Spinal cord (tissue), 10 donors: ENCODE measurements around the gene ABITRAM. TPM values are rescaled to one million over a fixed set of nuclear protein-coding genes. Genes with fewer than 3 reads are reported as not detected.

Source experiments
- DNase-seq, 6 donors: peaks; one replicate each; pipeline versions ENCODE4 v3.0.0 to v3.0.0-alpha.2; 2013 to 2015; ENCODE audit warnings: low spot score in 6 of 6, low read depth in 4 of 6
- H3K27ac ChIP-seq: one replicate; pipeline ENCODE4 v1.5.1; 2013; ENCODE audit warnings: low read depth, low read length, control low read depth
- H3K27me3 ChIP-seq: one replicate; pipeline ENCODE4 v1.6.1; 2013; ENCODE audit warnings: low read length; ENCODE audit not compliant: control insufficient read depth, insufficient read depth
- H3K36me3 ChIP-seq: one replicate; pipeline ENCODE4 v1.6.1; 2013; ENCODE audit warnings: low read length; ENCODE audit not compliant: control insufficient read depth, insufficient read depth
- H3K4me1 ChIP-seq: one replicate; pipeline ENCODE4 v1.6.1; 2013; ENCODE audit warnings: low read length; ENCODE audit not compliant: control insufficient read depth, insufficient read depth
- H3K4me3 ChIP-seq: one replicate; pipeline ENCODE4 v1.5.1; 2013; ENCODE audit warnings: low read depth, low read length, control low read depth
- H3K9me3 ChIP-seq: one replicate; pipeline ENCODE4 v1.6.1; 2013; ENCODE audit warnings: low read length; ENCODE audit not compliant: control insufficient read depth, insufficient read depth
- WGBS: methylation state at CpG from one replicate; pipeline ENCODE4 v1.1.5; 2013; ENCODE audit warnings: missing lambda C conversion rate; ENCODE audit not compliant: insufficient coverage; 5-methylcytosine and 5-hydroxymethylcytosine counted together
- polyA plus RNA-seq, 2 donors: library from polyadenylated mRNA; unstranded; fragments of 120-200 nt; gene quantifications; one replicate each; pipeline ENCODE4 v1.2.1, GENCODE V29; 2013; ENCODE audit not compliant: insufficient read length in 2 of 2
- total RNA-seq, 2 donors: library from RNA; depleted of rRNA in 1 of 2; stranded (reverse); fragments of 120-200 nt in 1 of 2; fragments of >200 nt in 1 of 2; gene quantifications; one replicate each; pipeline versions ENCODE4 v1.2.3 to v1.2.4, GENCODE V29; 2013 to 2014
- donor health status: healthy.

Gene ABITRAM
- total and polyA plus RNA-seq, 4 donors: 10.2 to 24.8 (median 19.7) TPM

DNA sequence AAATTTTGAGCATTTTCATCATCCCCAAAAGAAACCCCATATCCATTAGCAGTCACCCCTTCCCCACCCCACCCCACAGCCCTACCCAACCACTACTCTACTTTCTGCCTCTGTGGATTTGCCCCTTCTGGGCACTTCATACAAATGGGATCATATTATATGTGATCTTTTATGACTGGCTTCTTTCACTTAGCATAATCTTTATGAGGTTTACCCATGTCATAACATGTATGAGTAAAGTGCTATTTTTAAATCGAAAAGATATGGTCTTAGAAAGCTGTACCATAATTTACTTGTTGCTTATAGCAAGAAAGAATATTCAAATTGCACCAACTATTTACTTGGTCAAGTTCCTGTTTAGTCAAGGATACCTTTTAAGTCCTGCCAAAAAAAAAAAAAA, 13.0 kb upstream of the ABITRAM start:
- no peaks in the 10 kb centered on the region for H3K27me3 ChIP-seq
- peaks cover 35% of the 10 kb centered on the region for H3K36me3 ChIP-seq
- DNase-seq: no peak
- no peaks in the 10 kb centered on the region for H3K4me1 ChIP-seq
- no peak overlapping the region for H3K27ac ChIP-seq
- WGBS: no CpG with 5 or more reads among the region's 1 CpG
- no peak overlapping the region for H3K4me3 ChIP-seq
- H3K9me3 ChIP-seq: no peaks in the 10 kb centered on the region

DNA sequence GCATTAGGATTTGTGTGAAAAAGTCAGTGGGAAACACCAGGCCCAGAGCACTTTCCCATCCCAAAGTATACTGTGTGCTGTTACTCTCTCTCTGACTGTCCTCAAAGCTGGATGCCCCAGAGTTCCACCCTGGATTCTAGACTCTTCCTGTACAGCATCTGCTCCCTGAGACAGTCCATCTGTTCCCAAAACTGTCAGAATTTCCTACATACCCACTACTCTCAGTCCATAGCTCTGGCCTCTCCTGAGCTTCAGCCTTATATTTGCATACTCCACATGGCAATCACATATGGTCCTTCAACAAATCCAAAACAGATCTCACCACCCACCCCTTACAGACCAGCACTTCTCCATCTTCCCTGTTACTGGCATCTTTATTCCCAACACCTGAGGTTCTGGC, 9.7 kb upstream of the ABITRAM start:
- Histone ChIP-seq H3K27ac (no peak overlapping the region), H3K4me3 (no peak overlapping the region), H3K36me3 (peaks cover 28% of the 10 kb centered on the region), H3K4me1 (no peaks in the 10 kb centered on the region), H3K27me3 (no peaks in the 10 kb centered on the region), H3K9me3 (no peaks in the 10 kb centered on the region)
- DNase-seq: peak in 1 of 6 donors; percentile 69

DNA sequence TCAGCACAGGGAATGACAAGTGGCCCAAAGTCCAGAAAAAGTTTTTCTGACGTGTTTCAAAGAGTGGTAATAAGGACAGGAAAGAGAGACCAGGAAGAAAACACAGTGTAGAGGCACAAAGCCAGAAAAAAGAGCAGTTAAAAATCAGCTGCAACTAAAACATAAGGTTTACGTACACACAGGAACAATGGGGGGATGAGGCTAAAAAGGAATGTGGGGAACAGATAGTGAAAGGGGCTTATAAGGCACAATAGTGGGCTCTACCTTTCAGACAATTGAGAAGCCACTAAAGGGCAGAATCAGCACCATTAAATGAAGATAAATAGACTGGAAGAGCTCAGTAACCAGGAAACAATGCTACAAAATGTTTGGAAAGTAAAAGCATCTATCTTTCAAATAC, 5.8 kb upstream of the ABITRAM start:
- no peak overlapping the region for H3K4me3 ChIP-seq
- peaks cover 26% of the 10 kb centered on the region for H3K36me3 ChIP-seq
- peaks cover 4% of the 10 kb centered on the region for H3K4me1 ChIP-seq
- no peak overlapping the region for H3K27ac ChIP-seq
- no peak for DNase-seq
- H3K9me3 ChIP-seq: no peaks in the 10 kb centered on the region
- 92% methylated on average over 2 of the region's 2 CpGs for WGBS
- H3K27me3 ChIP-seq: no peaks in the 10 kb centered on the region

DNA sequence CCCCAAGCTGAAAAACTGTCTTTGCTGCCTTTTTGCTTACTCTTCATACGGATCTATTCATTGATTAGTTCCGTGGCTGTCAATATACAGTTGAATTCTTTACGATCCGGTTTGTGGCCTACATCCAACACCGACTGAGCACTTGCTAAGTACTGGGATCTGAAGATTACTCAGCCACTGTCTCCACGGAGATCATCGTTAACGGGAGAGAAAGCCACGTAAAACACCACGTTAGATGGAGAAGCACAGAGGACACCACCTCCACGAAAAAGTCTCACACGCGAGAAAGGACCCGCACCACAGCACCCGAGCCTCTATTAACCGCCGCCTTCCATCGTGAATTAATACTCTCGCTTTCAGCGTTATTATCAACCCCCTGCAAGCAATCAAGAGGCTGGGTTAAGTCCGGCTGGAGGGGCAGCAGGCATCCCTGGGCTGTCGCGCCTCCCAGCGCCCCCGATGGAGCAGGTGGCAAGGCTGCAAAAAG, 926 bp upstream of the ABITRAM start:
- H3K36me3 ChIP-seq: peaks cover 6% of the 10 kb centered on the region
- H3K27ac ChIP-seq: peak overlapping the region; percentile 94
- peak overlapping the region; percentile 95 for H3K4me3 ChIP-seq
- H3K9me3 ChIP-seq: no peaks in the 10 kb centered on the region
- peaks cover 4% of the 10 kb centered on the region for H3K4me1 ChIP-seq
- DNase-seq: peak in 4 of 6 donors; percentile 10 to 54 (median 34)
- 1% methylated on average over 24 of the region's 25 CpGs for WGBS
- no peaks in the 10 kb centered on the region for H3K27me3 ChIP-seq

GRCh38 chr9:108933718-108934322, 380 bp upstream of the ABITRAM start, which contains the start of gene ELP1:
Gene ELP1, minus strand, starts transcription at chr9:108934124. Its CDS starts 2,978 bp downstream, at chr9:108931146.
- peaks cover 4% of the 10 kb centered on the region for H3K4me1 ChIP-seq
- under 1% methylated on average over 41 of the region's 48 CpGs for WGBS
- H3K4me3 ChIP-seq: peak within 1 kb of the TSS; percentile 95
- H3K27me3 ChIP-seq: no peaks in the 10 kb centered on the region
- no peaks in the 10 kb centered on the region for H3K9me3 ChIP-seq
- H3K36me3 ChIP-seq: peaks cover 6% of the 10 kb centered on the region
- H3K27ac ChIP-seq: peak within 1 kb of the TSS; percentile 94
- peak; percentile 77 to 98 (median 89) for DNase-seq

GRCh38 chr9:108937561-108938305, 3.5 kb downstream of the ABITRAM start:
- no peak for DNase-seq
- Histone ChIP-seq H3K27ac (no peak overlapping the region), H3K27me3 (no peaks in the 10 kb centered on the region), H3K36me3 (peaks cover 5% of the 10 kb centered on the region), H3K9me3 (no peaks in the 10 kb centered on the region), H3K4me1 (no peaks in the 10 kb centered on the region), H3K4me3 (no peak overlapping the region)
- no CpG with 5 or more reads among the region's 5 CpGs for WGBS

DNA sequence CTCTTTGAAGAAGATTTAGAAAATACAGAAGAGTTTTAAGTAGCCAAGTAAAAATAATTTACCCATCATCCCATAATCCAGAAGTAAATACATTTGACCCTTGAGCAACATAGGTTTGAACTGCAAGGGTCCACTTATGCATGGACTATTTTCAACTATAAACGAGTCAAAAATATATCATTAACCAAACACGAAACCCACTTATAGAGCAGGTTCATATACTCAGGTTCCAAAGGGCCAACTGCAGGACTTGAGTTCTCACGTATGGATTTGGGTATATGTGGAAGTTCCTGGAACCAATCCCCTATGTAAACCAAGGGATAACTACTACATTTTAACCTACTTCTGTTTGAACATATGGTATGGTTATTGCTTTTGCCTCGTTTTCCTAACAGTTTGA, 5.8 kb downstream of the ABITRAM start:
- H3K36me3 ChIP-seq: peaks cover 5% of the 10 kb centered on the region
- no peaks in the 10 kb centered on the region for H3K9me3 ChIP-seq
- H3K4me3 ChIP-seq: no peak overlapping the region
- no peak overlapping the region for H3K27ac ChIP-seq
- H3K27me3 ChIP-seq: no peaks in the 10 kb centered on the region
- no CpG with 5 or more reads among the region's 4 CpGs for WGBS
- DNase-seq: no peak
- H3K4me1 ChIP-seq: no peaks in the 10 kb centered on the region

DNA sequence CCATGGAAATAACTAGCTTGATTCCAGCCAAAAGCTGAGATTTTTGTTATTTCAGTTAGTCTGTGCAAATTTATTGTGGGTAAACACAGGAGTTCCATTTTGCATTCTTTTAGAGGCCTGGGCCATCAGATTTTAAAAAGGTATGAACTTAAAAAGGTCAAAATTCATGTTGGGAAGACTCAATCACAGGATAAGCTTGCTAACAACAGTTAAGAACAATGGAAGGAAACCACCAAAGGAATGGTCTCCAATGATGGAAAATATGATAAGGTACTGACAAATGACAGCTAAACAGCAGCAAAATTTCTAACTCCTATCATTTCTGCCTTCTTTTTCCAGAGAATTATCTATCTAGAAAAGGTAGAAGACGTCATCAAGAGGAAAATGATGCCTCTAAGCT, 16.0 kb downstream of the ABITRAM start:
- H3K4me1 ChIP-seq: no peaks in the 10 kb centered on the region
- H3K27ac ChIP-seq: no peak overlapping the region
- 100% methylated on average over 1 of the region's 1 CpG for WGBS
- no peaks in the 10 kb centered on the region for H3K9me3 ChIP-seq
- DNase-seq: no peak
- no peaks in the 10 kb centered on the region for H3K27me3 ChIP-seq
- H3K4me3 ChIP-seq: no peak overlapping the region
- H3K36me3 ChIP-seq: peaks cover 3% of the 10 kb centered on the region

- WGBS: no CpG with 5 or more reads among the region's 2 CpGs
Observed at GRCh38 chr9:108951578-108951977, 17.4 kb downstream of the ABITRAM start.

More at GRCh38 chr9:108951578-108951977, 17.4 kb downstream of the ABITRAM start:
- no peaks in the 10 kb centered on the region for H3K9me3 ChIP-seq
- H3K36me3 ChIP-seq: no peaks in the 10 kb centered on the region
- H3K4me1 ChIP-seq: no peaks in the 10 kb centered on the region
- no peak overlapping the region for H3K4me3 ChIP-seq
- no peak for DNase-seq
- H3K27ac ChIP-seq: no peak overlapping the region
- no peaks in the 10 kb centered on the region for H3K27me3 ChIP-seq
